Neural progenitor cell (in vitro differentiated cells): ENCODE data around the gene DOCK4. TPM values are rescaled to one million over a fixed set of nuclear protein-coding genes. Genes with fewer than 3 reads are reported as not detected.

Source experiments
- DNase-seq: peaks from one replicate; pipeline ENCODE4 v3.0.0-alpha.2; 2016; ENCODE audit warnings: low spot score
- H2AFZ ChIP-seq: fragments of 200-600 bp; sonication (generic); replicated peaks from 2 replicates; pipeline ENCODE4 v1.6.1; 2016; ENCODE audit warnings: antibody characterized with exemption
- H3F3A ChIP-seq: fragments of 200-600 bp; sonication (generic); 2 replicates; pipeline ENCODE4 v1.6.1; 2016; ENCODE audit warnings: antibody characterized with exemption, low read depth
- H3K27ac ChIP-seq: fragments of 200-600 bp; sonication (generic); 2 replicates; pipeline ENCODE4 v1.5.1; 2016; ENCODE audit warnings: mild to moderate bottlenecking
- H3K27me3 ChIP-seq: fragments of 200-600 bp; sonication (generic); 2 replicates; pipeline ENCODE4 v1.6.1; 2016; ENCODE audit warnings: mild to moderate bottlenecking, moderate library complexity
- H3K36me3 ChIP-seq: fragments of 200-600 bp; sonication (generic); 2 replicates; pipeline ENCODE4 v1.5.1; 2016
- H3K4me1 ChIP-seq: fragments of 200-600 bp; sonication (generic); 2 replicates; pipeline ENCODE4 v1.6.1; 2016; ENCODE audit warnings: mixed run types
- H3K4me2 ChIP-seq: fragments of 200-600 bp; sonication (generic); 2 replicates; pipeline ENCODE4 v1.6.1; 2016
- H3K4me3 ChIP-seq: fragments of 200-600 bp; sonication (generic); 2 replicates; pipeline ENCODE4 v1.5.1; 2016
- H3K79me2 ChIP-seq: fragments of 200-600 bp; sonication (generic); 2 replicates; pipeline ENCODE4 v1.6.1; 2016; ENCODE audit warnings: low read depth
- H3K9ac ChIP-seq: fragments of 200-600 bp; sonication (generic); 2 replicates; pipeline ENCODE4 v1.6.1; 2016
- H3K9me3 ChIP-seq: fragments of 200-600 bp; sonication (generic); 2 replicates; pipeline ENCODE4 v1.5.1; 2016; ENCODE audit warnings: low read depth
- H4K20me1 ChIP-seq: fragments of 200-600 bp; sonication (generic); 2 replicates; pipeline ENCODE4 v1.6.1; 2016; ENCODE audit warnings: low read depth
- H3K27ac Mint-ChIP-seq: 3 replicates; pipeline ENCODE4 v1.8.0; 2021; ENCODE audit warnings: mixed read lengths
- H3K27me3 Mint-ChIP-seq: 2 replicates; pipeline ENCODE4 v1.8.0; 2022; ENCODE audit warnings: low read depth, mild to moderate bottlenecking, inconsistent platforms, moderate library complexity, mixed read lengths; ENCODE audit not compliant: insufficient read depth
- H3K36me3 Mint-ChIP-seq: 3 replicates; pipeline ENCODE4 v1.8.0; 2021; ENCODE audit warnings: mixed read lengths
- H3K4me1 Mint-ChIP-seq: 3 replicates; pipeline ENCODE4 v1.8.0; 2021; ENCODE audit warnings: mixed read lengths
- H3K4me3 Mint-ChIP-seq: 3 replicates; pipeline ENCODE4 v1.8.0; 2021; ENCODE audit warnings: mild to moderate bottlenecking, moderate library complexity, mixed read lengths
- H3K9me3 Mint-ChIP-seq: 3 replicates; pipeline ENCODE4 v1.8.0; 2020; ENCODE audit warnings: mixed read lengths
- EZH2 ChIP-seq: fragments of 200-600 bp; sonication (generic); IDR thresholded peaks from 2 replicates; pipeline ENCODE4 v1.6.1; 2017; ENCODE audit warnings: antibody characterized with exemption, mild to moderate bottlenecking, moderate library complexity
- EZH2phosphoT487 ChIP-seq: fragments of 200-600 bp; sonication (generic); IDR thresholded peaks from 2 replicates; pipeline ENCODE4 v1.6.1; 2017; ENCODE audit warnings: antibody characterized with exemption
- total RNA-seq: library from RNA; depleted of rRNA; stranded (reverse); fragments of >200 nt; gene quantifications from 2 replicates; pipeline ENCODE4 v1.2.3, GENCODE V29; 2015; ENCODE audit warnings: low replicate concordance
- TF ChIP-seq, protein P1 (sequence below): fragments of 200-600 bp; sonication (generic); IDR thresholded peaks from 2 replicates; pipeline ENCODE4 v1.5.1; 2017; ENCODE audit warnings: antibody characterized with exemption, mild to moderate bottlenecking

The DOCK4 gene
- total RNA-seq, 1 donor from 2014 or later: 11.4 TPM

DNA sequence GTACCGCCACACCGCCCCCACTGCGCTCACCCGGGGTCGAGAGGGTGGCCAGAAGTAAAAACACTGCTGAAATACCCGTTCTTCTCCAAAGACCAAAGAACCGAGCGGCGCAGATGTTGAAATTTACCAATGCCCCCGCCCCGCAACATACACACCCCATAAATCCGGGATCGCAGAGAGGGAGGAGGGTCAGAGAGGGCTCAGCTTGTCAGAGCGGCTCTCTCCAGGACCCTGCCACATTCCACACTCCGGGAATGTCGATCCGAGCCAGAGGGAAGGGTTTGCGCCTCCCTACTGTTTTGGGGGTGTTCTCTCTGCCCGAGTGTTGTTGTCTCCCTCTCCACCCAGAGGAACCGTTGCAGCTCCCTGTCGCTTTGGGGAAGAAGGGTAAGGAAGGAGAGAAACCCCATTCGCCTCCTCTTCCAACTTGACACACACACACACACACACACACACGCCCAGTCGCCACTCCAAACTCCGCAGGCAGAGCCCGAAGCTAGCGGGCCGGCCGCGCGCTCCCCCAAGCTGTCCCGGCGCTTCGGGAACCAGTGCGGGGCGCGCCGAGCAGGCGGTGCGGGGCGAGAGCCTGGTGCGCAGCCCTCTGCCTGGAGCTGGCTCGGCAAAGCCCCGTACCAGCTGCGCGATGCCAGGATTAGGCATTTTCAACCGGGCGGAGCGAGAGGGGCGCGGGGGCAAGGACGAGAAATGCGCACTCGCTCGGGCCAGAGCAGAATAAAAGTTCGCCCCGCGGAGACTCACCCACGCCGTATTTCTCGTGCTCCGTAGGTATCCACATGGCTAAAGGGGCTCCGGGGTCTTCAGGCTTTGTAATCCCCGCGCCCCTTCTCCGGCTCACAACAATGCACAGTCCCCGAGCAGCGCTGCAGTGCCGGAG is 609 bp downstream of the DOCK4 start:
- Histone ChIP-seq H3K36me3 (no peaks in the 10 kb centered on the region), H3K4me2 (peak overlapping the region; percentile 99), H2AFZ (peak overlapping the region; percentile 89), H3K9ac (peak overlapping the region; percentile 54), H3K4me3 (peak overlapping the region; percentile 79), H3K27ac (peak overlapping the region; percentile 89), H3K79me2 (peaks cover 65% of the 10 kb centered on the region), H3K4me1 (peaks cover 15% of the 10 kb centered on the region), H3K9me3 (no peaks in the 10 kb centered on the region), H3F3A (peaks cover 19% of the 10 kb centered on the region), H3K27me3 (peaks cover 8% of the 10 kb centered on the region), H4K20me1 (peaks cover 7% of the 10 kb centered on the region)
- TF ChIP-seq EZH2phosphoT487 (no peak), EZH2 (peak; percentile 32)
- Mint-ChIP-seq H3K9me3 (no peaks in the 10 kb centered on the region), H3K4me1 (peaks cover 29% of the 10 kb centered on the region), H3K27ac (peak overlapping the region; percentile 24), H3K27me3 (peaks cover 4% of the 10 kb centered on the region), H3K4me3 (peak overlapping the region; percentile 98), H3K36me3 (no peaks in the 10 kb centered on the region)
- peak; percentile 83 for DNase-seq

GRCh38 chr7:112204499-112205342 is 1.5 kb downstream of the DOCK4 start:
- H3K79me2 ChIP-seq: peaks cover 57% of the 10 kb centered on the region
- DNase-seq: peak; percentile 24
- H3K4me2 ChIP-seq: peak overlapping the region; percentile 99

DNA sequence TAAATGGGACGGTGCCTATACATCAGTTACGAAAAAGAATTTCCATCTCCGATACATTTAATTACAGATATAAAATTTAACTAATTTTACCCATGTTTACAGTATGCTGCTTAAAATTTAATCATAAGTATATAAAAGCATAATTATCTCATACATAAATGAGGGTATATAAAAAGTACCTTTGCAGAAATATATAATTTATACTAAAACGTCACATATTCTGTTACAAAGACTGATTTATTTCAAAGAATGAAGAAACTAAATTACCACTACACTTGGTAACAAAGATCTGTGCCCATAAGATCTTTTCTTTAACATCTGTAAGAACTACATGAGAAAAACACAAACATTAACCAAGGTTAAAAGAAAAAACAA is 2.8 kb downstream of the DOCK4 start:
- Mint-ChIP-seq H3K36me3 (no peaks in the 10 kb centered on the region), H3K4me3 (peak overlapping the region; percentile 98), H3K4me1 (peaks cover 29% of the 10 kb centered on the region), H3K27me3 (peaks cover 4% of the 10 kb centered on the region), H3K9me3 (no peaks in the 10 kb centered on the region), H3K27ac (no peak overlapping the region)
- Histone ChIP-seq H3K9ac (no peak overlapping the region), H3K4me3 (no peak overlapping the region), H3K9me3 (no peaks in the 10 kb centered on the region), H4K20me1 (peaks cover 7% of the 10 kb centered on the region), H3K27ac (no peak overlapping the region), H3K4me2 (peak overlapping the region; percentile 99), H3K36me3 (no peaks in the 10 kb centered on the region), H3F3A (peaks cover 19% of the 10 kb centered on the region), H3K79me2 (peaks cover 50% of the 10 kb centered on the region), H2AFZ (no peak overlapping the region), H3K4me1 (peaks cover 15% of the 10 kb centered on the region), H3K27me3 (peaks cover 8% of the 10 kb centered on the region)
- DNase-seq: no peak
- TF ChIP-seq EZH2phosphoT487 (no peak), EZH2 (no peak)
- TF ChIP-seq, protein P1, sequence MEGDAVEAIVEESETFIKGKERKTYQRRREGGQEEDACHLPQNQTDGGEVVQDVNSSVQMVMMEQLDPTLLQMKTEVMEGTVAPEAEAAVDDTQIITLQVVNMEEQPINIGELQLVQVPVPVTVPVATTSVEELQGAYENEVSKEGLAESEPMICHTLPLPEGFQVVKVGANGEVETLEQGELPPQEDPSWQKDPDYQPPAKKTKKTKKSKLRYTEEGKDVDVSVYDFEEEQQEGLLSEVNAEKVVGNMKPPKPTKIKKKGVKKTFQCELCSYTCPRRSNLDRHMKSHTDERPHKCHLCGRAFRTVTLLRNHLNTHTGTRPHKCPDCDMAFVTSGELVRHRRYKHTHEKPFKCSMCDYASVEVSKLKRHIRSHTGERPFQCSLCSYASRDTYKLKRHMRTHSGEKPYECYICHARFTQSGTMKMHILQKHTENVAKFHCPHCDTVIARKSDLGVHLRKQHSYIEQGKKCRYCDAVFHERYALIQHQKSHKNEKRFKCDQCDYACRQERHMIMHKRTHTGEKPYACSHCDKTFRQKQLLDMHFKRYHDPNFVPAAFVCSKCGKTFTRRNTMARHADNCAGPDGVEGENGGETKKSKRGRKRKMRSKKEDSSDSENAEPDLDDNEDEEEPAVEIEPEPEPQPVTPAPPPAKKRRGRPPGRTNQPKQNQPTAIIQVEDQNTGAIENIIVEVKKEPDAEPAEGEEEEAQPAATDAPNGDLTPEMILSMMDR: no peak

More at GRCh38 chr7:112204499-112205342, 1.5 kb downstream of the DOCK4 start:
- Histone ChIP-seq H3K36me3 (no peaks in the 10 kb centered on the region), H3K4me3 (peak overlapping the region; percentile 79), H3K9ac (peak overlapping the region; percentile 6), H3K27me3 (peaks cover 8% of the 10 kb centered on the region), H2AFZ (peak overlapping the region; percentile 89), H3K27ac (no peak overlapping the region), H4K20me1 (peaks cover 7% of the 10 kb centered on the region), H3F3A (peaks cover 19% of the 10 kb centered on the region), H3K9me3 (no peaks in the 10 kb centered on the region), H3K4me1 (peaks cover 15% of the 10 kb centered on the region)
- Mint-ChIP-seq H3K27ac (peak overlapping the region; percentile 24), H3K27me3 (peaks cover 4% of the 10 kb centered on the region), H3K36me3 (no peaks in the 10 kb centered on the region), H3K4me3 (peak overlapping the region; percentile 98), H3K9me3 (no peaks in the 10 kb centered on the region), H3K4me1 (peaks cover 29% of the 10 kb centered on the region)
- TF ChIP-seq EZH2phosphoT487: no peak
- TF ChIP-seq, protein P1: no peak
- TF ChIP-seq EZH2: no peak
